ENCODE data around the gene AMBRA1. TPM values are rescaled to one million over a fixed set of nuclear protein-coding genes. Genes with fewer than 3 reads are reported as not detected.
A peak's percentile ranks its signal among the peaks of the same experiment; 100 is the strongest.

Gene AMBRA1
- total RNA-seq, 1 donor from 2014 or later, result 33.9 TPM

DNA sequence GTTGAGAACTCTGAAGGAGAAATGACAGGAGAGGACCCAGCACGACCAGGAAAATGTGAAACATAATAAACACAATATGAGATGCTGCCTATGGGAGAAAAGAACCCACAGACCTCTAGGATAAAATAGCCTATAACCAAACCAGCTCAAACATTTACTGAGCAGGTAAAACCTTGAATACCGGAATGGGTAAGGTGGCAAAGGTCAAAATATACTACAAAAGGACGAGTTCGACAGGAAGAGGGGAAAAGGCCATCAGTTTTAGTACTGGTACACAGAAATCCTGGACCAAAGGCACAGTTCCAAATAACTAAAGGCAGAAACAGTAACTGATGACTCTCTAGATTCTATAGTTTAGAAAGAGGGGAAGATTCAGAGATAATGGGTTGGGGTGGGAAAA lies 96.3 kb downstream of the AMBRA1 start:
- peaks cover 26% of the 10 kb centered on the region for H3K36me3 ChIP-seq
- H3K27me3 ChIP-seq, result no peaks in the 10 kb centered on the region
- TF ChIP-seq, protein P1, sequence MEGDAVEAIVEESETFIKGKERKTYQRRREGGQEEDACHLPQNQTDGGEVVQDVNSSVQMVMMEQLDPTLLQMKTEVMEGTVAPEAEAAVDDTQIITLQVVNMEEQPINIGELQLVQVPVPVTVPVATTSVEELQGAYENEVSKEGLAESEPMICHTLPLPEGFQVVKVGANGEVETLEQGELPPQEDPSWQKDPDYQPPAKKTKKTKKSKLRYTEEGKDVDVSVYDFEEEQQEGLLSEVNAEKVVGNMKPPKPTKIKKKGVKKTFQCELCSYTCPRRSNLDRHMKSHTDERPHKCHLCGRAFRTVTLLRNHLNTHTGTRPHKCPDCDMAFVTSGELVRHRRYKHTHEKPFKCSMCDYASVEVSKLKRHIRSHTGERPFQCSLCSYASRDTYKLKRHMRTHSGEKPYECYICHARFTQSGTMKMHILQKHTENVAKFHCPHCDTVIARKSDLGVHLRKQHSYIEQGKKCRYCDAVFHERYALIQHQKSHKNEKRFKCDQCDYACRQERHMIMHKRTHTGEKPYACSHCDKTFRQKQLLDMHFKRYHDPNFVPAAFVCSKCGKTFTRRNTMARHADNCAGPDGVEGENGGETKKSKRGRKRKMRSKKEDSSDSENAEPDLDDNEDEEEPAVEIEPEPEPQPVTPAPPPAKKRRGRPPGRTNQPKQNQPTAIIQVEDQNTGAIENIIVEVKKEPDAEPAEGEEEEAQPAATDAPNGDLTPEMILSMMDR (IDR thresholded peaks at IDR 0.05), result no peak
- DNase-seq (no peak), ATAC-seq (no peak)
- H3K4me1 ChIP-seq, result peaks cover 8% of the 10 kb centered on the region
- intact Hi-C loops (cut with DNase I), result loop anchor here (2.0 kb wide), 1 partner anchor 71 kb away; no protein-coding TSS in a partner anchor
- no peaks in the 10 kb centered on the region for H3K9me3 ChIP-seq
- no peak overlapping the region for H3K27ac ChIP-seq
- no peak overlapping the region for H3K4me3 ChIP-seq

- Histone ChIP-seq H3K36me3 (peaks cover 38% of the 10 kb centered on the region), H3K27me3 (no peaks in the 10 kb centered on the region), H3K27ac (no peak overlapping the region), H3K4me1 (peaks cover 16% of the 10 kb centered on the region), H3K9me3 (no peaks in the 10 kb centered on the region), H3K4me3 (no peak overlapping the region)
- ATAC-seq (no peak), DNase-seq (no peak)
- intact Hi-C loops (cut with DNase I), result no loop called here
- TF ChIP-seq, protein P1 (IDR thresholded peaks at IDR 0.05), result no peak
Measured at GRCh38 chr11:46493791-46494190, 100.0 kb downstream of the AMBRA1 start.

DNA sequence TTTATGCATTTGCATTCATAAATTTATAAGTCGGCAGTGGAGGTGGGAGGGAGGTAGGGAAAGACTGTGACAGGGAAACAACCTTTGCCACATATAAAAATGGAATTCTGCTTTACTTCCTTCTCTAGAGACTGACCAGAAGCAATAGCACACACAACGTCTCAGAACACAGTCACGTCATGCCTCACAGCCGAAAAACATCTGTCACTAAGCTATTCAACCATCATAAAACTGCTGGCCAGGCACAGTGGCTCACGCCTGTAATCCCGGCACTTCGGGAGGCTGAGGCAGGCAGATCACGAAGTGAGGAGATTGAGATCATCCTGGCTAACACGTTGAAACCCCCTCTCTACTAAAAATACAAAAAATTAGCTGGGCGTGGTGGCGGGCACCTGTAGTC lies 101.3 kb downstream of the AMBRA1 start:
- no peaks in the 10 kb centered on the region for H3K27me3 ChIP-seq
- intact Hi-C loops (cut with DNase I), result no loop called here
- TF ChIP-seq, protein P1 (IDR thresholded peaks at IDR 0.05), result no peak
- peaks cover 38% of the 10 kb centered on the region for H3K36me3 ChIP-seq
- peaks cover 16% of the 10 kb centered on the region for H3K4me1 ChIP-seq
- DNase-seq, result no peak
- peak; percentile 37 for ATAC-seq
- H3K27ac ChIP-seq, result peak overlapping the region; percentile 48
- no peaks in the 10 kb centered on the region for H3K9me3 ChIP-seq
- no peak overlapping the region for H3K4me3 ChIP-seq

GRCh38 chr11:46491661-46492330 lies 102.0 kb downstream of the AMBRA1 start:
- DNase-seq (no peak), ATAC-seq (no peak)
- Histone ChIP-seq H3K9me3 (no peaks in the 10 kb centered on the region), H3K36me3 (peaks cover 38% of the 10 kb centered on the region), H3K27me3 (no peaks in the 10 kb centered on the region), H3K4me3 (no peak overlapping the region), H3K4me1 (peaks cover 16% of the 10 kb centered on the region), H3K27ac (peak overlapping the region; percentile 48)
- TF ChIP-seq, protein P1 (IDR thresholded peaks at IDR 0.05), result no peak
- intact Hi-C loops (cut with DNase I), result no loop called here

DNA sequence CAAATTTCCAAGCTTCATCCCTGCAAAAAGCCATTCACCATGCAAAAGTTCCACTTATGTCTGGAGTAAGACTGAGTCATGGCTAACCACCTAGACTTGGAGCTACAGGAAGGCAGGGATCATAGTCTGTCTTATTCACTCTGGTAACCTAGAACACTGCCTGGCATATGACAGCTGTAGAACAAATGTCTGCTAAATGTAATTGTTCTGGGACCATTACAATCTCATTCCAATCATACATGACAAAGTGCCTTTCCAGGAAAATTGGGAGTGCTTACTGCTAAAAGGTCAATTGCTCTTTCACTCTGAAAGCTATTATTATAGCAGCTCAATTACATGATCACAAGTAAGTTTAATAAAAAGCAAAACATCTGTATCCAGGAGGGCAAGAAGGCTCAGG lies 103.2 kb downstream of the AMBRA1 start:
- Histone ChIP-seq H3K9me3 (no peaks in the 10 kb centered on the region), H3K27ac (no peak overlapping the region), H3K27me3 (no peaks in the 10 kb centered on the region), H3K4me3 (no peak overlapping the region), H3K4me1 (peaks cover 16% of the 10 kb centered on the region), H3K36me3 (peaks cover 38% of the 10 kb centered on the region)
- intact Hi-C loops (cut with DNase I), result no loop called here
- DNase-seq (no peak), ATAC-seq (no peak)
- TF ChIP-seq, protein P1 (IDR thresholded peaks at IDR 0.05), result no peak

Measured in upper lobe of right lung (tissue), 1 donor.